Measurements from ENCODE around the gene PROM1. TPM values are rescaled to one million over a fixed set of nuclear protein-coding genes. Genes with fewer than 3 reads are reported as not detected.
A peak's percentile ranks its signal among the peaks of the same experiment; 100 is the strongest.

PROM1 gene
- total and polyA plus RNA-seq, 9 of the 15 experiments (the other 6 are each of a cell fraction or from before 2014, with no cell fraction given), result 0.05 TPM; not detected in 8

DNA sequence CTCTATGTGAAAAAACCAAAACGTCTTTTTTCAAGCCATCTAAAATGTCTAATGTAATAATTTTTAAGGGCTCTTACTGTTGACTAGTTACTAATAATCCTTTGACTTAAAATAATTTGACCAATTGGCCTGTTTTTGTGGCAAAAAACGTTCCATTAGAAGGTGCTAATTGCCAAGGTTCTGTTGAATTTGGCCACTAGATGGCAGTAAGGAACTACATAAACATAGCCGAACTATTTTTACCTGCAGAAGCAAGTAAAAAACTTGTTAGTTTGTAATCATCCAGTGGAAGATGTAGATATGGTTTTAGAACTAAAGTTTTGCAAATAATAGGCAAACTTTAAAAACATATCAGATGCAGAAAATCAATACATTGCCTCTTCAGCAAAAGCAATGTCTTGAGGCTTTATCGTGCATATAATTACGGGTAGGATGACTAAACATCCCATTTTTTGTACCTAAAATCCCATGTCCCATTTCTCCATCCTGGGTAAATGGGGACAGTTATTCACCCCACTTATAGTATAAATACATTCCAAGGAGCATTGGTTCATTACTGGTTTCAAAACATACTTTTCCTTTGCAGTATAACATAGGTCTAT, 57.6 kb downstream of the PROM1 start (continued):
- TF ChIP-seq, protein P1, sequence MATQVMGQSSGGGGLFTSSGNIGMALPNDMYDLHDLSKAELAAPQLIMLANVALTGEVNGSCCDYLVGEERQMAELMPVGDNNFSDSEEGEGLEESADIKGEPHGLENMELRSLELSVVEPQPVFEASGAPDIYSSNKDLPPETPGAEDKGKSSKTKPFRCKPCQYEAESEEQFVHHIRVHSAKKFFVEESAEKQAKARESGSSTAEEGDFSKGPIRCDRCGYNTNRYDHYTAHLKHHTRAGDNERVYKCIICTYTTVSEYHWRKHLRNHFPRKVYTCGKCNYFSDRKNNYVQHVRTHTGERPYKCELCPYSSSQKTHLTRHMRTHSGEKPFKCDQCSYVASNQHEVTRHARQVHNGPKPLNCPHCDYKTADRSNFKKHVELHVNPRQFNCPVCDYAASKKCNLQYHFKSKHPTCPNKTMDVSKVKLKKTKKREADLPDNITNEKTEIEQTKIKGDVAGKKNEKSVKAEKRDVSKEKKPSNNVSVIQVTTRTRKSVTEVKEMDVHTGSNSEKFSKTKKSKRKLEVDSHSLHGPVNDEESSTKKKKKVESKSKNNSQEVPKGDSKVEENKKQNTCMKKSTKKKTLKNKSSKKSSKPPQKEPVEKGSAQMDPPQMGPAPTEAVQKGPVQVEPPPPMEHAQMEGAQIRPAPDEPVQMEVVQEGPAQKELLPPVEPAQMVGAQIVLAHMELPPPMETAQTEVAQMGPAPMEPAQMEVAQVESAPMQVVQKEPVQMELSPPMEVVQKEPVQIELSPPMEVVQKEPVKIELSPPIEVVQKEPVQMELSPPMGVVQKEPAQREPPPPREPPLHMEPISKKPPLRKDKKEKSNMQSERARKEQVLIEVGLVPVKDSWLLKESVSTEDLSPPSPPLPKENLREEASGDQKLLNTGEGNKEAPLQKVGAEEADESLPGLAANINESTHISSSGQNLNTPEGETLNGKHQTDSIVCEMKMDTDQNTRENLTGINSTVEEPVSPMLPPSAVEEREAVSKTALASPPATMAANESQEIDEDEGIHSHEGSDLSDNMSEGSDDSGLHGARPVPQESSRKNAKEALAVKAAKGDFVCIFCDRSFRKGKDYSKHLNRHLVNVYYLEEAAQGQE (IDR thresholded peaks at IDR 0.05; ENCODE audit: borderline replicate concordance), result peak; percentile 79; the same call in 1 of the 2 replicates
- TF ChIP-seq, protein P1 (CRISPR knock-in tag; IDR thresholded peaks at IDR 0.05; ENCODE audit: low read depth), result no peak
- TF ChIP-seq ZNF778 (CRISPR knock-in tag; IDR thresholded peaks at IDR 0.05), result no peak
- TF ChIP-seq TOE1 (IDR thresholded peaks at IDR 0.05; ENCODE audit: borderline replicate concordance), result no peak
- TF ChIP-seq TOE1 (CRISPR knock-in tag; IDR thresholded peaks at IDR 0.05; ENCODE audit: borderline replicate concordance, low read depth), result no peak
- TF ChIP-seq, protein P2, sequence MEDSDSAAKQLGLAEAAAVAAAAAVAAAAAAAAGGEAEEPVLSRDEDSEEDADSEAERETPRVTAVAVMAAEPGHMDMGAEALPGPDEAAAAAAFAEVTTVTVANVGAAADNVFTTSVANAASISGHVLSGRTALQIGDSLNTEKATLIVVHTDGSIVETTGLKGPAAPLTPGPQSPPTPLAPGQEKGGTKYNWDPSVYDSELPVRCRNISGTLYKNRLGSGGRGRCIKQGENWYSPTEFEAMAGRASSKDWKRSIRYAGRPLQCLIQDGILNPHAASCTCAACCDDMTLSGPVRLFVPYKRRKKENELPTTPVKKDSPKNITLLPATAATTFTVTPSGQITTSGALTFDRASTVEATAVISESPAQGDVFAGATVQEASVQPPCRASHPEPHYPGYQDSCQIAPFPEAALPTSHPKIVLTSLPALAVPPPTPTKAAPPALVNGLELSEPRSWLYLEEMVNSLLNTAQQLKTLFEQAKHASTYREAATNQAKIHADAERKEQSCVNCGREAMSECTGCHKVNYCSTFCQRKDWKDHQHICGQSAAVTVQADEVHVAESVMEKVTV (CRISPR knock-in tag; IDR thresholded peaks at IDR 0.05), result peak; percentile 82
- TF ChIP-seq ERF (CRISPR knock-in tag; IDR thresholded peaks at IDR 0.05), result no peak
- TF ChIP-seq, protein P3, sequence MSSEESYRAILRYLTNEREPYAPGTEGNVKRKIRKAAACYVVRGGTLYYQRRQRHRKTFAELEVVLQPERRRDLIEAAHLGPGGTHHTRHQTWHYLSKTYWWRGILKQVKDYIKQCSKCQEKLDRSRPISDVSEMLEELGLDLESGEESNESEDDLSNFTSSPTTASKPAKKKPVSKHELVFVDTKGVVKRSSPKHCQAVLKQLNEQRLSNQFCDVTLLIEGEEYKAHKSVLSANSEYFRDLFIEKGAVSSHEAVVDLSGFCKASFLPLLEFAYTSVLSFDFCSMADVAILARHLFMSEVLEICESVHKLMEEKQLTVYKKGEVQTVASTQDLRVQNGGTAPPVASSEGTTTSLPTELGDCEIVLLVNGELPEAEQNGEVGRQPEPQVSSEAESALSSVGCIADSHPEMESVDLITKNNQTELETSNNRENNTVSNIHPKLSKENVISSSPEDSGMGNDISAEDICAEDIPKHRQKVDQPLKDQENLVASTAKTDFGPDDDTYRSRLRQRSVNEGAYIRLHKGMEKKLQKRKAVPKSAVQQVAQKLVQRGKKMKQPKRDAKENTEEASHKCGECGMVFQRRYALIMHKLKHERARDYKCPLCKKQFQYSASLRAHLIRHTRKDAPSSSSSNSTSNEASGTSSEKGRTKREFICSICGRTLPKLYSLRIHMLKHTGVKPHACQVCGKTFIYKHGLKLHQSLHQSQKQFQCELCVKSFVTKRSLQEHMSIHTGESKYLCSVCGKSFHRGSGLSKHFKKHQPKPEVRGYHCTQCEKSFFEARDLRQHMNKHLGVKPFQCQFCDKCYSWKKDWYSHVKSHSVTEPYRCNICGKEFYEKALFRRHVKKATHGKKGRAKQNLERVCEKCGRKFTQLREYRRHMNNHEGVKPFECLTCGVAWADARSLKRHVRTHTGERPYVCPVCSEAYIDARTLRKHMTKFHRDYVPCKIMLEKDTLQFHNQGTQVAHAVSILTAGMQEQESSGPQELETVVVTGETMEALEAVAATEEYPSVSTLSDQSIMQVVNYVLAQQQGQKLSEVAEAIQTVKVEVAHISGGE (CRISPR knock-in tag; IDR thresholded peaks at IDR 0.05), result no peak
- TF ChIP-seq NCOA1 (IDR thresholded peaks at IDR 0.05; ENCODE audit: low read depth), result no peak
- no peak for TF ChIP-seq PML (IDR thresholded peaks at IDR 0.05; ENCODE audit: low read length)
- no peak for TF ChIP-seq SIX5 (IDR thresholded peaks at IDR 0.05; ENCODE audit: borderline replicate concordance in 1 of 2, insufficient read depth in 1 of 2, low read depth in 1 of 2, low read length in 2 of 2)
- no peak for TF ChIP-seq SMAD3 (CRISPR knock-in tag; conservative IDR thresholded peaks at IDR 0.05)

All from K562 (cell line).